AG09309 (cell line): ENCODE measurements around the gene KRT14.

ENCODE experiments used
- DNase-seq: peaks from one replicate; pipeline ENCODE4 v3.0.0-alpha.2; 2010; ENCODE audit warnings: low read depth
- H3K4me3 ChIP-seq: 2 replicates; pipeline ENCODE4 v1.5.1; 2011; ENCODE audit warnings: mild to moderate bottlenecking, low read depth, low read length, moderate library complexity; ENCODE audit not compliant: control insufficient read depth
- TF ChIP-seq, protein P1 (sequence below): IDR thresholded peaks from 2 replicates; pipeline ENCODE4 v1.5.1; 2011; ENCODE audit warnings: mild to moderate bottlenecking, low read depth, low read length, inconsistent platforms; ENCODE audit not compliant: insufficient read depth, control insufficient read depth; ENCODE audit errors: missing control alignments

The KRT14 gene

GRCh38 chr17:41556931-41557330 is 29.8 kb downstream of the KRT14 start:
- TF ChIP-seq, protein P1, sequence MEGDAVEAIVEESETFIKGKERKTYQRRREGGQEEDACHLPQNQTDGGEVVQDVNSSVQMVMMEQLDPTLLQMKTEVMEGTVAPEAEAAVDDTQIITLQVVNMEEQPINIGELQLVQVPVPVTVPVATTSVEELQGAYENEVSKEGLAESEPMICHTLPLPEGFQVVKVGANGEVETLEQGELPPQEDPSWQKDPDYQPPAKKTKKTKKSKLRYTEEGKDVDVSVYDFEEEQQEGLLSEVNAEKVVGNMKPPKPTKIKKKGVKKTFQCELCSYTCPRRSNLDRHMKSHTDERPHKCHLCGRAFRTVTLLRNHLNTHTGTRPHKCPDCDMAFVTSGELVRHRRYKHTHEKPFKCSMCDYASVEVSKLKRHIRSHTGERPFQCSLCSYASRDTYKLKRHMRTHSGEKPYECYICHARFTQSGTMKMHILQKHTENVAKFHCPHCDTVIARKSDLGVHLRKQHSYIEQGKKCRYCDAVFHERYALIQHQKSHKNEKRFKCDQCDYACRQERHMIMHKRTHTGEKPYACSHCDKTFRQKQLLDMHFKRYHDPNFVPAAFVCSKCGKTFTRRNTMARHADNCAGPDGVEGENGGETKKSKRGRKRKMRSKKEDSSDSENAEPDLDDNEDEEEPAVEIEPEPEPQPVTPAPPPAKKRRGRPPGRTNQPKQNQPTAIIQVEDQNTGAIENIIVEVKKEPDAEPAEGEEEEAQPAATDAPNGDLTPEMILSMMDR = no peak
- no peak overlapping the region for H3K4me3 ChIP-seq
- no peak for DNase-seq

- TF ChIP-seq, protein P1 = no peak
- no peak overlapping the region for H3K4me3 ChIP-seq
- DNase-seq = no peak
Measured at GRCh38 chr17:41556306-41556705, 30.4 kb downstream of the KRT14 start.

DNA sequence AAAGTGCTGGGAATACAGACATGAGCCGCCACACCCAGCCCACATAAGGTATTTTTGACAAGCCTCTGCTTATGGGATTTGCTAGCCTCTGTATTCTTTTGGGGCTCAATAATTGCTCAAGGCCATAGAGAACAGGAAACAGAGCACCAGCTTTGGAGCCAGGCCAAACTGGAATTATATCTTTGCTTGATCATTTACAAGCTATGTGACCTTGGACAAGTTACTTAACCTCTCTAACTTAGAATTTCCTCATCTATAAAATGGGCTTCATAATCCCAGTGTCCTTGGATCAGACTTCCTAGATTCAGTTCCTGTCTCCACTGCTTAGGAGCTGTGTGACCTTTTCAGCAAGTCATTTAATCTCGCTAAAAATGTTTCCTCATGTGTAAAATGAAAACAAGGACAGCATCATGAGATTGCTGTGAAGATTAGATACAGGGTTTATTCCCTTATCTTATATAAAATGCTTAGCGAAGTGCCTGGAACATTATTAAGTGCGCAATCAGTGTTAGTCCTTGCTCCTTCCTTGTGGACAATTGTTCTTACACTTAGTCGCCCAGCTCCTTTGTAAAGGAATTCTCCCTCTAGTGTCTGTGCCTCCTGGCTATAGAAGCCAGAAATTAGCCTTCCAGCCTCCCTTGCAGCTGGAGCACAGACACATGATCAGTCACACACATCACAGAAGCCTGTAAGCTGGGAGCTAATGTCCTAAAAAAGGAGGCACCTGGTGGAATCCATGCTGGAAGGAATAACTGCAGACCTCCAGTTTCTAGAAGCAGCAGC is 31.4 kb downstream of the KRT14 start:
- no peak overlapping the region for H3K4me3 ChIP-seq
- no peak for DNase-seq
- TF ChIP-seq, protein P1 = no peak

DNA sequence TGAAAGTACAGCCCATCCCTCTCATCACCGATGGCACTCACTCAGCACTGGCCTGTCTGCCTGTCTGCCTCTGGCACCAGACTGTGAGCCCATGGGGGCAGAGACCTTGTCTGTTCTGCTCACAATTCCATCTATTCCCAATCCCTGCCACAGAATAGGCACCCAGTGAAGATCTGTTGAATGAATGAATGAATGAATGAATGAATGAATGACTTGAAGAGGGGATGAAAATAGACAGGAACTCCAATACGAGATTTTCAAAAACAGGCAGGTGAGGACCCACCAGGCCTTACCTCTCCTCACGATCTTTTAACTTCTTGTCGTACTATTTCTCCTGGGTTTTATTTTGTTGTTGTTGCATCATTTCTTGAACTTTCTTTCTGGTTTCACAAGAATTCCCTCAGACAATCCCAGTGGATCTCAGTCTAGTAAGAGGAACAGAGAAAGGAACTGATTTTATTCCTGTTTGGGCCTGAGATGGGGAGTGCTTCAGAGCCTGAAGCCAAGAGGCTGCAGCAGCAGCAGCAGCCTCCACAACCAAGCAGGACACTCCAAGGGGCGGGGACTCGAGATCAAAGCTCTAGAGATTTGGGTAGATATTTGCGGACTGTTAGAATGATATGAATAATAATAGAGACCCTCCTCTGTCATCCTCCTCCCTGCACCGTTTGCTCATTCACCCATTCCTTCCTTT is 32.6 kb downstream of the KRT14 start:
- TF ChIP-seq, protein P1 = no peak
- DNase-seq = no peak
- no peak overlapping the region for H3K4me3 ChIP-seq

GRCh38 chr17:41553176-41553575 is 33.5 kb downstream of the KRT14 start:
- no peak for DNase-seq
- no peak overlapping the region for H3K4me3 ChIP-seq

DNA sequence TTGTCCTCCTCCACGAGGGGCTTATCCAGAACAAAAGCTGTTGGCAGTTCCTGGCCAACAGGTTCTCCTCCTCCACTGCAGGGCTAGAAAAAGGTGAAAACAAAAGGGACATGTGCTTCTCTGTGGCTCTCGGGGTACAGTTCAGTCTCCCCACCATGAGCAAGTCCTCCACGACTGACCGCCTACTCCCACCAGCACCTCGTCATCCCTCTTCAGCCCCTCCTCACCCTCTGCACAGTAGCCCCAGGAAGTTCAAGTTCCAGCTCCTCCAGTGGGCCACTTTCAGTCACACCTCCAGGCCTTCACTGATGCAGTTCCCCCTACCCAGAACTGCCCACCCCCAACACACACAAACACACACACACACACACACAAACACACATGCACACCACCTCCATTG is 34.2 kb downstream of the KRT14 start:
- TF ChIP-seq, protein P1 = no peak
- DNase-seq = no peak
- H3K4me3 ChIP-seq = no peak overlapping the region

More at GRCh38 chr17:41553176-41553575, 33.5 kb downstream of the KRT14 start:
- TF ChIP-seq, protein P1 = no peak
